ENCODE data around the gene ATP8B4. TPM values are rescaled to one million over a fixed set of nuclear protein-coding genes. Genes with fewer than 3 reads are reported as not detected.

Gene ATP8B4
- total and polyA plus RNA-seq, 2 experiments from 2014 or later: 0.89 to 1.5 TPM

GRCh38 chr15:49905221-49905620 is 213.8 kb downstream of the ATP8B4 start:
- H2AFZ ChIP-seq: no peak overlapping the region
- in situ Hi-C loops (cut with MboI): no loop called here
- peaks cover 44% of the 10 kb centered on the region for H3F3A ChIP-seq (ENCODE audit: insufficient read depth)
- H3K4me3 ChIP-seq: no peak overlapping the region
- DNase-seq: no peak
- no peaks in the 10 kb centered on the region for H3K79me2 ChIP-seq (ENCODE audit: insufficient read depth)
- no peaks in the 10 kb centered on the region for H3K9me3 ChIP-seq (ENCODE audit: low read depth)
- H4K20me1 ChIP-seq (ENCODE audit: insufficient read depth): no peaks in the 10 kb centered on the region
- H3K27ac ChIP-seq: no peak overlapping the region
- no peaks in the 10 kb centered on the region for H3K36me3 ChIP-seq (ENCODE audit: low read depth)
- no peak overlapping the region for H3K4me2 ChIP-seq (ENCODE audit: unreplicated experiment)
- H3K4me1 ChIP-seq (ENCODE audit: insufficient read depth): peaks cover 47% of the 10 kb centered on the region
- H3K9ac ChIP-seq: no peak overlapping the region
- H3K27me3 ChIP-seq (replicated peaks; ENCODE audit: insufficient read depth): no peaks in the 10 kb centered on the region
- TF ChIP-seq EZH2 (IDR thresholded peaks at IDR 0.05; ENCODE audit: insufficient read depth, poor library complexity, severe bottlenecking) (no peak), EZH2phosphoT487 (IDR thresholded peaks at IDR 0.05; ENCODE audit: insufficient read depth, low read depth) (no peak)
- H3K9me2 ChIP-seq (ENCODE audit: insufficient read depth): peaks cover 4% of the 10 kb centered on the region; the same call in 1 of the 2 replicates

- Histone ChIP-seq H4K20me1 (ENCODE audit: insufficient read depth) (no peaks in the 10 kb centered on the region), H3K27me3 (replicated peaks; ENCODE audit: insufficient read depth) (no peaks in the 10 kb centered on the region), H3K27ac (peak overlapping the region; percentile 92), H3K9me2 (ENCODE audit: insufficient read depth) (peaks cover 4% of the 10 kb centered on the region; the same call in 1 of the 2 replicates), H3K4me2 (ENCODE audit: unreplicated experiment) (peak overlapping the region; percentile 24), H3K9me3 (ENCODE audit: low read depth) (no peaks in the 10 kb centered on the region), H3K4me3 (no peak overlapping the region), H3K9ac (no peak overlapping the region), H3K79me2 (ENCODE audit: insufficient read depth) (no peaks in the 10 kb centered on the region), H2AFZ (no peak overlapping the region), H3F3A (ENCODE audit: insufficient read depth) (peaks cover 53% of the 10 kb centered on the region), H3K36me3 (ENCODE audit: low read depth) (no peaks in the 10 kb centered on the region), H3K4me1 (ENCODE audit: insufficient read depth) (peaks cover 57% of the 10 kb centered on the region)
- in situ Hi-C loops (cut with MboI): no loop called here
- TF ChIP-seq EZH2 (IDR thresholded peaks at IDR 0.05; ENCODE audit: insufficient read depth, poor library complexity, severe bottlenecking) (no peak), EZH2phosphoT487 (IDR thresholded peaks at IDR 0.05; ENCODE audit: insufficient read depth, low read depth) (no peak)
- DNase-seq: peak; percentile 64
Observed at GRCh38 chr15:49904296-49904695, 214.7 kb downstream of the ATP8B4 start.

GRCh38 chr15:49902685-49903501 is 216.1 kb downstream of the ATP8B4 start:
- H3K79me2 ChIP-seq (ENCODE audit: insufficient read depth): no peaks in the 10 kb centered on the region
- DNase-seq: peak; percentile 82
- in situ Hi-C loops (cut with MboI): no loop called here
- H3K4me2 ChIP-seq (ENCODE audit: unreplicated experiment): peak overlapping the region; percentile 79
- no peaks in the 10 kb centered on the region for H3K27me3 ChIP-seq (replicated peaks; ENCODE audit: insufficient read depth)
- no peaks in the 10 kb centered on the region for H3K36me3 ChIP-seq (ENCODE audit: low read depth)
- peak overlapping the region; percentile 48 for H3K4me3 ChIP-seq
- peaks cover 60% of the 10 kb centered on the region for H3F3A ChIP-seq (ENCODE audit: insufficient read depth)
- peak overlapping the region; percentile 64 for H2AFZ ChIP-seq
- H3K27ac ChIP-seq: peak overlapping the region; percentile 92
- H3K9me2 ChIP-seq (ENCODE audit: insufficient read depth): peaks cover 4% of the 10 kb centered on the region; the same call in 1 of the 2 replicates
- H4K20me1 ChIP-seq (ENCODE audit: insufficient read depth): no peaks in the 10 kb centered on the region
- no peaks in the 10 kb centered on the region for H3K9me3 ChIP-seq (ENCODE audit: low read depth)
- H3K4me1 ChIP-seq (ENCODE audit: insufficient read depth): peaks cover 70% of the 10 kb centered on the region
- peak overlapping the region; percentile 74 for H3K9ac ChIP-seq
- TF ChIP-seq EZH2 (IDR thresholded peaks at IDR 0.05; ENCODE audit: insufficient read depth, poor library complexity, severe bottlenecking) (no peak), EZH2phosphoT487 (IDR thresholded peaks at IDR 0.05; ENCODE audit: insufficient read depth, low read depth) (no peak)
- WGBS, 2 experiments (ENCODE audit: low coverage in 1 of 2, low lambda C conversion rate in 2 of 2, missing lambda C conversion rate in 2 of 2): 12 to 18% methylated on average over 7 of the region's 7 CpGs

- Histone ChIP-seq H3K36me3 (ENCODE audit: low read depth) (no peaks in the 10 kb centered on the region), H3K27ac (peak overlapping the region; percentile 92), H3K9me2 (ENCODE audit: insufficient read depth) (peaks cover 4% of the 10 kb centered on the region; the same call in 1 of the 2 replicates), H3K4me2 (ENCODE audit: unreplicated experiment) (peak overlapping the region; percentile 79), H3F3A (ENCODE audit: insufficient read depth) (peaks cover 60% of the 10 kb centered on the region), H4K20me1 (ENCODE audit: insufficient read depth) (no peaks in the 10 kb centered on the region), H3K79me2 (ENCODE audit: insufficient read depth) (no peaks in the 10 kb centered on the region), H3K27me3 (replicated peaks; ENCODE audit: insufficient read depth) (no peaks in the 10 kb centered on the region), H3K9ac (peak overlapping the region; percentile 74), H3K4me3 (peak overlapping the region; percentile 48), H3K4me1 (ENCODE audit: insufficient read depth) (peaks cover 70% of the 10 kb centered on the region), H2AFZ (peak overlapping the region; percentile 64), H3K9me3 (ENCODE audit: low read depth) (no peaks in the 10 kb centered on the region)
- TF ChIP-seq EZH2 (IDR thresholded peaks at IDR 0.05; ENCODE audit: insufficient read depth, poor library complexity, severe bottlenecking) (no peak), EZH2phosphoT487 (IDR thresholded peaks at IDR 0.05; ENCODE audit: insufficient read depth, low read depth) (no peak)
- WGBS, 2 experiments (ENCODE audit: low coverage in 1 of 2, low lambda C conversion rate in 2 of 2, missing lambda C conversion rate in 2 of 2): 19 to 27% methylated on average over 2 of the region's 2 CpGs
- in situ Hi-C loops (cut with MboI): no loop called here
- peak; percentile 69 for DNase-seq
Observed at GRCh38 chr15:49901996-49902684, 216.9 kb downstream of the ATP8B4 start.

Data from GM23248 (cell line).